IPS DF 19.7 (cell line): ENCODE data around the gene RAPGEF6.
"Not testable (repeated sequence)": the region's sequence is repeated elsewhere in the genome, so short reads cannot be mapped to it uniquely, and the experiment has no call there.

Source experiments
- DNase-seq: peaks from one replicate; pipeline ENCODE4 v3.0.0-alpha.2; 2013; ENCODE audit warnings: low read depth, low spot score

Gene RAPGEF6

DNA sequence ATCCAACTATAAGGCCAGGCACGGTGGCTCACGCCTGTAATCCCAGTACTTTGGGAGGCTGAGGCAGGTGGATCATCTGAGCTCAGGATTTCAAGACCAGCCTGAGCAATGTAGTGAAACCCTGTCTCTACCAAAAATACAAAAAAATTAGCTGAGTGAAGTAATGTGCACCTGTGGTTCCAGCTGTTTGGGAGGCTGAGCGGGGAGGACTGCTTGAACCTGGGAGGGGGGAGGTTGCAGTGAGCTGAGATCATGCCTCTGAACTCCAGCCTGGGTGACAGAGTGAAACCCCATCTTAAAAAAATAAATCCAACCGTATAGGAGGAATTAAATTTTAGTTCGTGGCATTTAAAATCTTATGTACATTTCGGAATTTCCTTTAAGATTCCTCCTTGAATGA is 247.8 kb downstream of the RAPGEF6 start:
- no peak for DNase-seq

DNA sequence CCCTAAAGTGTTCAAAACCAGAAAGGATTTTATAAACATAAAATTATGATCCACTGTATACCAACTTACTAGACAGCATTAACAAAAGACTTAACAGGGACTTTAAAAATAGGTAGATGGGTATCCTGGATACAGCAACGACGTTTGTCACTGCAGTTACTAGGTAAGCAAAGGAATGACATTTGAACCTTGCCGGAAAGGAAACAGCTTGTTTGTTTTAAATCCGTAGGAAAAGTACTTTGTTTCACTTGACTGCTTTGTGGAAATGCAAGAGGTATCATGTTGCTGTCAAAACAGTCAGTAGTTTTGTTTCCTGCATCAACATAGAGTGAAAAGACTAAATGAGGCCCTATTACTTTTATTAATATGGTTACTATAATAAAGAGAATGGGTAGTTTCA is 248.2 kb downstream of the RAPGEF6 start:
- no peak for DNase-seq

DNA sequence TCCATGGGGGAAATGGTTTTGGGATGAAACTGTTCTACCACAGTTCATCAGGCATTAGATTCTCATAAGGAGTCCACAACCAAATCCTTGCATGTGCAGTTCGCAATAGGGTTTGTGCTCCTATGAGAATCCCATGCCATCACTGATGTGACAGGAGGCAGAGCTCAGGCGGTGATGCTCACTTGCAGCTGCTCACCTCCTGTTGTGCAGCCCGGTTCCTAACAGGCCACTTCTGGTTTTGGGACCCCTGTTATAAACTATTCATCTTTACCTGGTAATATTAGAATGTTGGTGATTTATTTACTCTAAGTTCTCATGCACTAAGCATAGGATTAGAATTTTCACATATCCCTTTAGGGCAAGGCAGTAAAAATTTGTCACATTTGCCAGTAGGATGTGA is 248.9 kb downstream of the RAPGEF6 start:
- DNase-seq: no peak

DNA sequence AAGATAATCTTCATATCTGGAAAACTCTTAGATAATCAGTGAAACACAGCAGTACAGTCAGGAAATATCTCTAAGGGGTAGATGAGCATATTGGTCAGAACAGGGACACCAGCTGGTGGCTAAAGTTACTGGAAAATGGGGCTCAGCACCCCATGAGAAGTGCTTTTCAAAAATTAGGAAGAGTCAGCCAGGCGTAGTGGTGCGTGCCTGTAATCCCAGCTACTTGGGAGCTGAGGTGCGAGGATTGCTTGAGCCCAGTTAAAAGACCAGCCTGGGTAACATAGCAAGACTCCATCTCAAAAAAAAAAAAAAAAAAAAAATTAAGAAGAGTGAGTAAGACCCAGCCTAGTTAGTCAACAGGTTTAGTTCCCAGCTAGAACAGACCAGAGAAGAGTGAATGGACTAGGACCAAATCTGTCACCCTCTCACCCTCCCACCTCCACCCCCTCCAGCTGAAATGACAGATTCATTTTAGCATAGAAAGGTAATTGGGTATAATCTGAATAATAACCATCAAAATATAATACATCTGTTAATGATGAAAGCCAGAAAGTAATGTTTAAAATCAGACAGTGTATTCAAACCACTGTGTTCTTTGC is 250.3 kb downstream of the RAPGEF6 start:
- no peak for DNase-seq

DNA sequence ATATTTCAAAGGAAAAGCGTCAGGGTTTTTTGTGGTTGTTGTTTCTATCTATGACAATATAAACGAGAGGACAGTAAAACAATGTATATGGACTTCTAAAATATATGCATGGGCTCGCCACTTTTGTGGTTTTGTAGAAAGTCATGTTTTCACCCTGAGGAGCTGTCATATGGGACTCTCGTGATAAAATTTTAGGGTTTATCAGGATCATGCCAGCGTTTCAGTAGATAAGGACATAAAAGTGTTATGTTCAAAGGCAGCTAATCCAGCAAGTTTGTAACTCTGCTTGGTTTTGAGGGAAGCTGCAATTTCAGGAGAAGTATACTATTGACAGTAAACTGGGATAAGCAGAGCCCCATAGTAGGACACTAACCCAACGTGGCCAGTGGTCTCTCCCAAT is 250.9 kb downstream of the RAPGEF6 start:
- no peak for DNase-seq

DNA sequence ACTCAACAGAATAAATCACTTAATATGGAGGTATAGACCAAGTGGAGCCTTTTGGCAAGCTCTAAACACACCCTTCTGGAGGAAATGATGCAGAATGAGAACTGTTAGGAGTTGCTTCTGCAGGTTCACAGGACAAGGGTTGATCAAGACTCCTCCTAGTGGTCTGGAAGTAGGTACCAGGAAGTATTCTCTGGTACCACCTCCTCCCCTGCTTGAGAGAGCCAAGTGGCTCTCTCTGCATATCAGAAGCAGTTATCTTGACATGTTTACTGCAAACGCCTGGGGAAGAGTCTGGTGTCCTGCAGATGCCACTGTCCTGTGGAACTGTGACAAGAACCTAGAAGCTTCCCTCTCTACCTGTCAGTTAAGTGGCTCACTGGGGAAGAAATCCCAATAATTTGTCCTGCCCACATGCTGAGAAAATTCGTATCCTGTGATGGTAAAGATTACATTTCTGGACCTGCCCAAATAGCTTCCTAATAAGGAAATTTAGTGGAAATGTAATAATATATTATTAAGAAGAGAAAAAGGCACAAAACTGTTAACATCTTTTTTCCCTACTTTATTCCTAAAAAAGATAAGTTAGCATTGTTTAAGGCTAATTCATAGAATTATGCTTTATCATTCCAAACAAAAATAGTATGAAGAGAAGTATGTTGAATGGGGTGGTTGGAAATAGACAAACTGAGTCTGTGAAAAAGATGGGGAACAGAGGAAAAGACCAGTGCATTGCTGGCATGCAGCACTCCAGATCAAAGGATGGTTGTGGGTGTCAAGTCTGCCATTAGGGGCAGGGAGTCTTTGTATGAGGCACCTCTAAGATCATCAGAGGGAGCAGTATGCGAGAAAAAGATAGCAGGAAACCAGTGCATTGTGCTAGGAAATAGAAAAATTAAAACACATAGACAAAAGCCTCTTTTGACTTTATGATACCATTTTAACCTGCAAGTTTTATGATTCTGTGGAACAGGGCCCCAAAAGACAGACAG is 252.3 kb downstream of the RAPGEF6 start:
- peak; percentile 64 for DNase-seq

DNA sequence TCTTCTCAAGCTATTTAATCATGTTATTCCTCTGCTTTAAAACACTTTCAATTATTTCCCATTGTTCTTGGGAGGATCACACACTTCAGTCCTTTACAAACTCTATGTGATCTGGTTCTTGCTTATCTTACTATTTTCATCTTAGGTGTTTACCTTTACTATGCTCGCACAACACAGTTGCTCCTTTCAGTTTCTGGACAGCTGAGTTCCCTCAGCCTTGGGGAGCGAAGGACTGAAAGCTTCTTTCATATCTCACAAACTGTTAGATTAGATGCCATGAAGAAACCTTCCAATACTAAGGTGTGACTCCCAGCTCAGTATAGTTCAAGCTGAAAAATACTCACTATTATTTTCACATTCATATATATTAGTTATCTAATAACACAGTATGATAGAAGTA is 253.3 kb downstream of the RAPGEF6 start:
- DNase-seq: no peak

DNA sequence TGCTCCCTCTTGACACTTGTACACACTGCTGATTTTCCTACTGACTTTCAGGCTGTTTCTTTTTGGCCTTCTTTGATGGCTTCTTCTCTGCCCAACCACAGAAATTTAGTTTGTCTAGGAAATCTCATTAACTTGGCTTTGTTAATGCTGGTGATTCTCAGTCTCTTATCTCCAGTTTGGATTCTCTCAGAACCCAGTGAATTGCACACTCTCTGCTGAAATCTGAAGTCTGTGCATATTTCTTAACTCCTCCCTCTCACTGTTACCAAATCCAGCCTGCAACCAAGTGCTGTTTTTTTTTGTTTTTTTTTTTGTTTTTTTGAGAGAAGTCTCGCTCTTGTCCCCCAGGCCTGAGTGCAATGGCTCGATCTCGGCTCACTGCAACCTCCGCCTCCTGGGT is 254.0 kb downstream of the RAPGEF6 start:
- DNase-seq: no peak

DNA sequence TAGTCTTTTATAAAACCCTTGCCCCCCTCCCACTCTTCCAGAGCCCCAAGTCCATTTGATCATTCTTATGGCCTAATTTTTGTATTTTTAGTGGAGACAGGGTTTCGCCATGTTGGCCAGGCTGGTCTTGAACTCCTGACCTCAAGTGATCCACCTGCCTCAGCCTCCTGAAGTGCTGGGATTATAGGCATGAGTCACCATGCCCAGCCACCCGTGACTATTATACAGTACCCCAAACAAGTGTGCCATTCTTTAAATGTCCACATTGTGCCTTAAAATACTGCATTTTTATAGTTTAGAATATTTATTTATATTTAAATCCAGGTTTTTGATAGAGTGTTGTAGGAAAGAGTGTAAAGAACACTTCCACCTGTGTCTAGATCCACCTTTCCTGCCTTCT is 254.8 kb downstream of the RAPGEF6 start:
- DNase-seq: not testable (repeated sequence)

DNA sequence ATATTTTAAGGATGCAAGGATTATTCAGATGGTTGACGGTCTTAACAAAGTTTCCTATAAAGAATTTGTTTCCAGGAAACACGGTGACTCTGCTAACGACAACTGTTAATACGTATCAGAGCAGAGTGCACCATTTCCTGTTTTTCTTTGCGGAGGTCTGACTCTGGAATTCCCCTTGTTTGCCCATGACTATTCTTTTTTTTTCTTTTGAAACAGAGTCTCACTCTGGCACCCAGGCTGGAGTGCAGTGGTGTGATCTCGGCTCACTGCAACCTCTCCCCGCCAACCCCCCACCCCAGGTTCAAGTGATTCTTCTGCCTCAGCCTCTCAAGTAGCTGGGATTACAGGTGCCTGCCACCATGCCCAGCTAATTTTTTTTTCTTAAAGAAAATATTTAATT is 255.3 kb downstream of the RAPGEF6 start:
- DNase-seq: no peak

DNA sequence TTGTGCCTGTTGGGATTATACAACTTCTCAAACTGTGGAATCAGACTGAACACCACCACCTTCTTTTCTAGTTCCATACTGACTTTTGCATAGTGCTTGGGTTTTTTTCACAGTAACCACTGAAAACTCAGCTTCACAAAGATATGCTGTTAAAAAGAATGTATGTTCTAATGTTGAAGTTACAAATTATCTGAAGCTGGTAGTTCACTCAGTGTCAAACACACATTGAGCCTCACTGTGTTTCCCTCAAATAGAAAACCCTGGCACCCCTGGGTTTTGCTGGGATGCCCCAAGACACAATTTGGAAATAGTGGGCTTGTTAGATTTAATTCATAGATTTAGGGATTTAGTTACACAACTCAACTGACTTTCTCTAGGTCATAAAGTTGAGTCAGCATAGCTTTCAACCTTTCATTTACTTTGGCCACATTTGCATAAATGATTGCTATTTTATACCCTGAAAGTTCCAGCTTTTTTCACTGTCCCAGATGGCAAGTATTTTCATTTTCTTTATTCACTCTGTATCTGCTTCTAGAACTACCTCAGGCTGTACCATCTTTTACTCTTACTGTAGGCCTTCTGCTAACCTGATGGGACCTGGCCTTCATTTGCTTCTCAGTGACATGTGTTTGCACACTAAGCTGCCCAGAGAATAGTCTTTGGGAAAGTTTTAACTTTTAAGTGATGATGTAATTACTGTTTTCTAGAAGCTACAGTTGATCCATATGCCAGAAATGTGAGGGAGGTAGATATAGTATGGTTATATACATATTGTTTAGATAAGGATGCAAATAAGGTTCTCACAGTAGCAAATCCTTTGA is 256.1 kb downstream of the RAPGEF6 start:
- no peak for DNase-seq

DNA sequence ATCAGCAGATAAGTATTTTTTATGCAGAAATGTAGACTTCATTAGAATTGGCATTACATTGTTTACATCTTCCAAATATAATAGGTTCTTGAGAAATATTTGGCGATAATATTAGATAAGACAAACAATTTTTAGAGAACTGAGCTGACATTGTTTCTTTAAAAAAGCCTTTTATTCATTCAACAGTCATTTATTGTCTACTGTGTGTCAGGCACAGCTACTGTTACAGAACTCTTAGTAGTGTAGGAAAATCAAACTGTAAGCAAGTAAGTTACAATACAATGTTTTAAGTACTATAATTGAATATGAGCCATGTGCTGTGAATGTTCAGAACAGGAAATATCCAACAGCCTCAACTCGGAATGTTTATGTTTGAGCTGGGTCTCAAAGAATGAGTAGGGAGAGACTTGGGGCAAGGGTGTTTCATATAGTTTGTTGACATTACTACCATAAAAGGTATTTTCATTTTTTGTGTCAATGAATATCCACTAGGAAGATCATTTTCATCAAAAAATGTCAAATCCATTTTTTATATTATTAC is 257.2 kb downstream of the RAPGEF6 start:
- DNase-seq: no peak

DNA sequence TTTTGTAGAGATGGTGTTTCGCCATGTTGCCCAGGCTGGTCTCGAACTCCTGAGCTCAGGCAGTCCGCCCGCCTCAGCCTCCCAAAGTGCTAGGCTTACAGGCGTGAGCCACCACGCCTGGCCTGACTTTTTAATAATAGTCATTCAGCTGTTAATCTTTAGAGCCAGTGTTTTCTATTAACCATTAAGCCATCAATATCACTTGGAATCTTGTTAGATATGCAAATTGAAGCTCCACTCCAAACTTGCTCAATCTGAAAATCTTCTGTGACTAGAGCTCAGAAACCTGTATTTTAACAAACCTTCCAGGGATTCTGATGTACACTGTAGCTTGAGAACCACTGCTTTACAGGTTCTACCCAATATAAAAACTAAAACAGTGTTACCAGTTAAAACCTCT is 257.7 kb downstream of the RAPGEF6 start:
- DNase-seq: no peak

DNA sequence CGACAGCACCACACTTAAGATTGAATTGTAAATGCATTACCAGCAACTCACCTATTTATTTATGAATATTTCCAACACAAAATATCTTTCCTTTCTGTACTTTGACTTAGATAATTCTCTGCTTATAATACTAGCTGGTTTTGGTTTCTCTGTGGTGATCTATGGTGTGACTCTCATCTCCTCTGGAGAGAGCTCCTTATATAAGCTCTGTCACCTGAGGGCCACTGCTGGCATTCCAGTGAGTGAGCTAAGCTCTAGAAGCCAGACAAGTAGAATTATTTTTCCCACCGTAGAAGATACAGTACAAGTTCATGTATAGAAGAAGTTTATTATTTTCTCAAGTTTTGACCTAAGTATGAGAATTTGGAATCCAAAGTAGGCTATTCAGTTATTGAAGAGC is 259.7 kb downstream of the RAPGEF6 start:
- DNase-seq: no peak
